ENCODE results near the gene PDE6A.
A peak's percentile ranks its signal among the peaks of the same experiment; 100 is the strongest.

Gene PDE6A

GRCh38 chr5:149944666-149945065, at the start of gene PDE6A:
TSS of gene PDE6A (minus strand) at chr5:149944793. CDS start at chr5:149944673, 120 bp downstream.
- no peak for DNase-seq

- DNase-seq: no peak
These were observed 48.9 kb upstream of the PDE6A start for GRCh38 chr5:149993471-149993870.

GRCh38 chr5:149990518-149991376, 46.2 kb upstream of the PDE6A start:
- peak; percentile 58 for DNase-seq

- DNase-seq: no peak
These were observed 43.5 kb upstream of the PDE6A start for GRCh38 chr5:149988126-149988525.

- DNase-seq: no peak
These were observed 37.9 kb upstream of the PDE6A start for GRCh38 chr5:149982505-149982904.

- DNase-seq: no peak
These were observed 36.6 kb upstream of the PDE6A start for GRCh38 chr5:149981206-149981605.

- DNase-seq: no peak
These were observed 35.3 kb upstream of the PDE6A start for GRCh38 chr5:149979896-149980295.

GRCh38 chr5:149975409-149975808, 30.8 kb upstream of the PDE6A start:
- DNase-seq: no peak

GRCh38 chr5:149969181-149969930, 24.8 kb upstream of the PDE6A start:
- DNase-seq: no peak

- DNase-seq: no peak
These were observed 22.4 kb upstream of the PDE6A start for GRCh38 chr5:149966946-149967345.

- no peak for DNase-seq
These were observed 19.1 kb upstream of the PDE6A start for GRCh38 chr5:149963729-149964128.

- DNase-seq: no peak
These were observed 18.2 kb upstream of the PDE6A start for GRCh38 chr5:149962601-149963300.

- peak; percentile 12 for DNase-seq
These were observed 17.4 kb upstream of the PDE6A start for GRCh38 chr5:149961957-149962409.

GRCh38 chr5:149961186-149961685, 16.6 kb upstream of the PDE6A start:
- no peak for DNase-seq

GRCh38 chr5:149960272-149961185, 15.9 kb upstream of the PDE6A start, which contains the start of gene SLC26A2:
TSS of gene SLC26A2 (plus strand) at chr5:149960758. CDS start at chr5:149977653, 16,895 bp downstream.
- DNase-seq: peak; percentile 98

- peak; percentile 58 for DNase-seq
These were observed 15.0 kb upstream of the PDE6A start for GRCh38 chr5:149959406-149960236.

GRCh38 chr5:149957855-149958254, 13.3 kb upstream of the PDE6A start:
- no peak for DNase-seq

- no peak for DNase-seq
These were observed 12.1 kb upstream of the PDE6A start for GRCh38 chr5:149956685-149957084.

GRCh38 chr5:149954798-149955197, 10.2 kb upstream of the PDE6A start:
- DNase-seq: no peak

- no peak for DNase-seq
These were observed 9.0 kb upstream of the PDE6A start for GRCh38 chr5:149953436-149954121.
